PC-3 (cell line): Measurements from ENCODE around the gene GRIA1. TPM values are rescaled to one million over a fixed set of nuclear protein-coding genes. Genes with fewer than 3 reads are reported as not detected.

Source experiments
- ATAC-seq: fragments of 200-7000 bp; cut with Tn5 transposase; 2 replicates; pipeline ENCODE4 v1.9.1; 2020; ENCODE audit warnings: mild to moderate bottlenecking, moderate library complexity
- BruUV-seq: library from RNA; stranded (reverse); fragments of 400-500 nt; replicated peaks from 2 replicates; lab custom pipeline; 2021; lab: Mats Ljungman, UMichigan
- CTCF ChIA-PET: fragments of 300-600 bp; sonication (Branson Sonifier 250); formaldehyde crosslinking; loops from one replicate; lab custom pipeline; 2022; ENCODE audit warnings: antibody characterized with exemption; lab: Charles Lee
- POLR2A ChIA-PET: fragments of 300-600 bp; sonication (Branson Sonifier 250); formaldehyde crosslinking; loops from one replicate; lab custom pipeline; 2022; ENCODE audit warnings: antibody characterized with exemption; ENCODE audit not compliant: unreplicated experiment; lab: Charles Lee
- DNase-seq: peaks from one replicate; pipeline ENCODE4 v3.0.0-alpha.2; 2015
- H2AFZ ChIP-seq: fragments of 300-600 bp; sonication (generic); 2 replicates; pipeline ENCODE4 v1.6.0; 2016; ENCODE audit warnings: antibody characterized with exemption, low read length
- H3F3A ChIP-seq: fragments of 300-600 bp; sonication (generic); one replicate; pipeline ENCODE4 v1.6.0; 2017; ENCODE audit warnings: antibody characterized with exemption, low read length, control low read depth, mild to moderate bottlenecking; ENCODE audit not compliant: unreplicated experiment
- H3K27ac ChIP-seq: fragments of 300-600 bp; sonication (generic); 2 replicates; pipeline ENCODE4 v1.5.1; 2016; ENCODE audit warnings: mild to moderate bottlenecking, low read length
- H3K27me3 ChIP-seq: fragments of 300-600 bp; sonication (generic); 2 replicates; pipeline ENCODE4 v1.6.1; 2016; ENCODE audit warnings: low read length, mixed read lengths
- H3K36me3 ChIP-seq: fragments of 300-600 bp; sonication (generic); 2 replicates; pipeline ENCODE4 v1.6.1; 2016; ENCODE audit warnings: low read depth, mixed run types, low read length, mixed read lengths
- H3K4me1 ChIP-seq: fragments of 300-600 bp; sonication (generic); 2 replicates; pipeline ENCODE4 v1.5.1; 2016; ENCODE audit warnings: low read length; ENCODE audit not compliant: insufficient read depth
- H3K4me2 ChIP-seq: fragments of 300-600 bp; sonication (generic); 2 replicates; pipeline ENCODE4 v1.6.0; 2016; ENCODE audit warnings: low read length
- H3K4me3 ChIP-seq: fragments of 300-600 bp; sonication (generic); 2 replicates; pipeline ENCODE4 v1.5.1; 2016; ENCODE audit warnings: mild to moderate bottlenecking, low read length, mixed read lengths
- H3K79me2 ChIP-seq: fragments of 300-600 bp; sonication (generic); 2 replicates; pipeline ENCODE4 v1.6.1; 2017; ENCODE audit warnings: low read length, mixed read lengths
- H3K9ac ChIP-seq: fragments of 300-600 bp; sonication (generic); 2 replicates; pipeline ENCODE4 v1.6.0; 2016; ENCODE audit warnings: mild to moderate bottlenecking, low read length
- H3K9me2 ChIP-seq: fragments of 300-600 bp; sonication (generic); replicated peaks from 2 replicates; pipeline ENCODE4 v1.6.1; 2016; ENCODE audit warnings: mixed run types, low read length, mixed read lengths
- H3K9me3 ChIP-seq: fragments of 300-600 bp; sonication (generic); 2 replicates; pipeline ENCODE4 v1.6.1; 2016; ENCODE audit warnings: low read length, mixed read lengths
- H4K20me1 ChIP-seq: fragments of 300-600 bp; sonication (generic); 2 replicates; pipeline ENCODE4 v1.6.1; 2016; ENCODE audit warnings: low read length, mixed read lengths
- CTCF ChIP-seq: fragments of 300-600 bp; sonication (generic); conservative IDR thresholded peaks from 2 replicates; pipeline ENCODE4 v1.5.1; 2017; ENCODE audit warnings: antibody characterized with exemption, low read depth, mild to moderate bottlenecking, low read length
- EZH2 ChIP-seq: fragments of 300-600 bp; sonication (generic); IDR thresholded peaks from one replicate; pipeline ENCODE4 v1.6.1; 2017; ENCODE audit warnings: antibody characterized with exemption, mild to moderate bottlenecking, low read length; ENCODE audit not compliant: unreplicated experiment
- EZH2phosphoT487 ChIP-seq: fragments of 300-600 bp; sonication (generic); IDR thresholded peaks from 2 replicates; pipeline ENCODE4 v1.6.1; 2018; ENCODE audit warnings: mild to moderate bottlenecking, antibody characterized with exemption, low read length, borderline replicate concordance
- intact Hi-C: fragments of 100-400 bp; cut with micrococcal nuclease; formaldehyde crosslinking; loops from 2 replicates; pipeline ENCODE4 v1.9.0; 2023
- total RNA-seq: library from RNA; depleted of rRNA; stranded (reverse); fragments of >200 nt; gene quantifications from 2 replicates; pipeline ENCODE4 v1.2.3, GENCODE V29; 2014

The GRIA1 gene
- total RNA-seq, 1 experiment from 2014 or later = not detected

- ATAC-seq (no peak), DNase-seq (peak; percentile 60)
- CTCF ChIA-PET = no interaction called here
- H3K9me3 ChIP-seq = no peaks in the 10 kb centered on the region
- no peak overlapping the region for H3K4me2 ChIP-seq
- peaks cover 9% of the 10 kb centered on the region for H3K4me1 ChIP-seq
- H3K9me2 ChIP-seq = no peaks in the 10 kb centered on the region
- H3F3A ChIP-seq = no peaks in the 10 kb centered on the region
- no peak overlapping the region for H3K27ac ChIP-seq
- TF ChIP-seq CTCF (no peak), EZH2 (no peak), EZH2phosphoT487 (no peak)
- intact Hi-C loops = no loop called here
- H3K27me3 ChIP-seq = no peaks in the 10 kb centered on the region
- H3K9ac ChIP-seq = no peak overlapping the region
- POLR2A ChIA-PET = no interaction called here
- H4K20me1 ChIP-seq = no peaks in the 10 kb centered on the region
- H3K36me3 ChIP-seq = no peaks in the 10 kb centered on the region
- H2AFZ ChIP-seq = no peak overlapping the region
- no peak overlapping the region for H3K4me3 ChIP-seq
- H3K79me2 ChIP-seq = no peaks in the 10 kb centered on the region
- no TSS peak for BruUV-seq
Observed at GRCh38 chr5:153565822-153566221, 75.4 kb downstream of the GRIA1 start.

GRCh38 chr5:153569036-153569435, 78.6 kb downstream of the GRIA1 start:
- H3K27me3 ChIP-seq = no peaks in the 10 kb centered on the region
- no peaks in the 10 kb centered on the region for H3F3A ChIP-seq
- H3K27ac ChIP-seq = no peak overlapping the region
- no peak overlapping the region for H3K4me3 ChIP-seq
- no peak overlapping the region for H2AFZ ChIP-seq
- H3K9me3 ChIP-seq = no peaks in the 10 kb centered on the region
- no peak overlapping the region for H3K4me2 ChIP-seq
- H3K9me2 ChIP-seq = no peaks in the 10 kb centered on the region
- TF ChIP-seq EZH2phosphoT487 = no peak
- TF ChIP-seq EZH2 = no peak
- TF ChIP-seq CTCF = no peak
- no peaks in the 10 kb centered on the region for H3K36me3 ChIP-seq
- no peak for ATAC-seq
- intact Hi-C loops = no loop called here
- no peaks in the 10 kb centered on the region for H4K20me1 ChIP-seq
- ChIA-PET CTCF (no interaction called here), POLR2A (no interaction called here)
- no TSS peak for BruUV-seq
- no peaks in the 10 kb centered on the region for H3K79me2 ChIP-seq
- H3K4me1 ChIP-seq = no peaks in the 10 kb centered on the region
- H3K9ac ChIP-seq = no peak overlapping the region
- no peak for DNase-seq

GRCh38 chr5:153571162-153571561, 80.7 kb downstream of the GRIA1 start:
- Histone ChIP-seq H3F3A (no peaks in the 10 kb centered on the region), H3K4me3 (no peak overlapping the region), H3K9me3 (no peaks in the 10 kb centered on the region), H3K27ac (no peak overlapping the region), H3K4me2 (no peak overlapping the region), H3K9ac (no peak overlapping the region), H4K20me1 (no peaks in the 10 kb centered on the region), H3K27me3 (no peaks in the 10 kb centered on the region), H3K36me3 (no peaks in the 10 kb centered on the region), H3K4me1 (no peaks in the 10 kb centered on the region), H3K79me2 (no peaks in the 10 kb centered on the region), H2AFZ (no peak overlapping the region), H3K9me2 (no peaks in the 10 kb centered on the region)
- POLR2A ChIA-PET = no interaction called here
- DNase-seq (no peak), ATAC-seq (no peak)
- no TSS peak for BruUV-seq
- CTCF ChIA-PET = no interaction called here
- TF ChIP-seq EZH2 = no peak
- intact Hi-C loops = no loop called here
